HG03095 (cell line): Measurements from ENCODE around the gene RSPH6A.
A peak's percentile ranks its signal among the peaks of the same experiment; 100 is the strongest.

ENCODE experiments used
- ATAC-seq: cut with Tn5 transposase; IDR thresholded peaks from one replicate; pipeline ENCODE4 v1.9.1; 2021; ENCODE audit warnings: moderate library complexity; ENCODE audit not compliant: unreplicated experiment

RSPH6A gene

DNA sequence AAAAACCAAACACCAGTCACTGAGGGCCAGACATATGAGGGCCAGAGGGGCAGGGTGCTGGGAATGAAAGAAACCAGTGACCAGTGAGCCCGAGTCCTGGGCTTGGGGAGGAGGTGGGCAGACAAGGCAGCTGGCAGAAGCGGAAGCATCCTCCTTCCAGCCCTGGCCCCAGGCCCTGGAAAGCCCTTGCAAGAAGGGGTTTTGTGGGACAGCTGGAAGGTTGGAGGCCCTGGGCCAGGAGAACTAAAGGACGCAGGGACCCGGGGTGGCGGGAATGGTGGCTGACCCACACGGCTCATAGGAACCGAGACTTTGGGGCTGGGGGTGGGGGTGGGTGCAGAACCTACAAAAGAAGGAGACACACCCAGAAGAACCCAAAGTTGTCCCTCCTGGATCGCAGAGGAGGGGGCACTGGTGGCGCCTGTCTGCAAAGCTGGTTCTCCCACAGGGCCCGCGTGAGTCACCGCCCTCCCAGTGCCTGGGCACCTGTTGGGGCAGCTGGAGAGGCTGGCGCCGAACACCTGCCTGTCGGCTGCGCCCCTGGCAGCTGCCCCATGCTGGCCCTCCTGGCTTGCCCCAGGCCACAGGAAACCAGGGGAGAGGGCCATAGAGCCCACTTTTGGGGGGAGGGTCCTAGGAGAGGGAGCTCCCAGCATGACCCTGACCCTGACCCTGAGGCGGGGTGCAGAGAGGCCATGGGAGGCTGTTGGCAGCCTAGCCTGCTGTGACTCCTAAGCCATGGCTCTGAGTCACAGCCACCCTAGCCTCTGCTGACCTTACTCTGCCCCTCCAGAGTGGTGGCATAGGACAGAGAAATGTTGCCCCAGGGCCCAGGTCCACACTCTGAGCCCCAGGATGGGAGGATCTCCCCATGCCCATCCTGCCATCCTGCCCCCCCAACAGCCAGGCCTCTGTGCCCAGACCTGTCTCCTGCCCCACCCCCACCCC is 33.6 kb downstream of the RSPH6A start:
- ATAC-seq: no peak

DNA sequence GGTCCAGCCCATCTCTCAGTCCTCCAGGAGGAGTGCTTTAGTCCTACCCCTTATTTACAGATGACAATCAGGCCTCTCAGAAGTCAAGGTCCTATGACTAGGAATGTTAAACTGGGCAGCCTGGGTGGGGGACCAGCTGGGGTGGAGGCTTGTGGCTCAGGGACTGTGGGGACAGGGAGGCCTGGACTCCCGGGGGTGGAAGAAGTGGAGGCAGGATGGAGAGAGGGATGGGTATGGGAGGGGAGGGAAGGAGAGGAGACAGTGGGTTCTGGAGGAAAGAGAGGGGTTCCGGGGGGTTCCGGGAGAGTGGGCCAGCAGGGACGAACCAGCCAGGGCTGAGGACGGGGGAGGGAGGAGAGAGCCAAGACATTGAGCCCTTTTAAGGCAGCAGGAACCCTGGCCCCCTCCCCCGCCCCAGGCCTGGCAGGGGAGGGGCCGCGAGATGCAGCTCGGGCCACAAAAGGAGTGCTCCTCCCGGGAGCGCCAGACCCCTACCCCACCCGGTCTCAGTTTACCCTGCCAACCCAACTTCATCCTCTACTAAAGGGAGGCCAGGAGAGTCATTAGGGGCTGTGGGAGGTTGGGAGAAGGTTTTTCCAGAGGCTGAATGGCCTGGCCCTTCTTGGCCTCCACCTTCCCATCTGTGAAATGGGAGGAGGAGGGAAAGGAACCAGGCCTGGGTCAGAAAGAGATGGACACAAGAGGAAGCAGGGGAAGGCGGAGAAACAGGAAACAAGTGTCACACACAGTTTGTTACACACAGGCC is 34.5 kb downstream of the RSPH6A start:
- ATAC-seq: no peak

DNA sequence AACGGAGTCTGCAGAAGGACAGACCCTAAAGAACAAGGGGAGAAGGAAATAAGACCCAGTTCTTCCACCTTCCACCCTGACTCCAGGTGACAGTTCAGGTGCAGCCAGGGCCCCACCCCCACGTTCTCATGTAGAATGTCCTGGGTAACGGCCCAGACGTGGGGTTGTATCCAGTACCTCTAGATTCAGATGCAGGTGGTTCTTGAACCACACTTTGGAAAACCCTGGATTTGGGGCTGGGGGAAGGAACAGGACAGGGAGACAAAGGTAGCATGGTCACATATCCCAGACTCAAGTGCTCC is 35.0 kb downstream of the RSPH6A start:
- ATAC-seq: no peak

DNA sequence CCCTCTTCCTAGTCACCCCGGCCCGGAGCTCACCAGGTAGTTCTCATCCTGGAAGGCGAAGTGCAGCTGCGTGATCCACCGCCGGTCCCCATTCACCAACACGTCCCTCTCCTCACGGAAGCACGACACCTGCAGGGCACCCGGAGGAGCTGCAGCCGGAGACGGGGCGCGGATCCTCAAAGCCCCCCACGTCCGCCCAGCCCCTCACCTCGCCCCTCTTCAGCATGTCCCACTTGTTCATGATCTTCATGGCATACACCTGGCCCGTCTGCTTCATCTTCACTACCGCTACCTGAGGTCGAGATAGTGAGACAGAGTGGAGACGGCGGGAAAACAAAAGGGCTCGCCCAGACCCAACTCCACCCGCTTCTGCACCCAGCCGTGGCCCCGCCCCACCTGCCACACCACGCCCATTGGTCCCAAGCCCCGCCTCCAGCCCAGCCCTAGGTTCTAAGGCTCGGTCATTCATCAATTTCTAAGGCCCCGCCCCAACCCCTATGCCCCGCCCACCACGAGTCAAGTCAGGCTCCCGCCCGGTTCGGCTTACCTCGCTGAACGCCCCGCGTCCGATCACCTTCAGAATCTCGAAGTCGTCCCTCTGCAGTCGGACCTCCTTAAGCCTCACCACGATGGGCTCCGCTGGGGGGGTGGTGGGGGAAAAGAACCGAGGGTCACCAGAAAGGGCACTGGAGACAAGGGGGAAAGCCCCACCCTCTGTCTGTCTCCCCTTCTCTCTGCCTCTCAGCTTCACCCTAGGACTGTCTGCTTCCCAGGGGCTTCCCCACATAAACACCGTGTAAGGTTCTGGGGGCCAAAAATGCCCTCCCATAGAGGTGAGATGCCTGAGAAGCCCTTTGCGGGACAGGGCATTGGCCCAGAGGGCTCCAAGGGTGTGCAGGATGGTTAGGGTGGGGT is 35.6 kb downstream of the RSPH6A start:
- peak; percentile 62 for ATAC-seq

DNA sequence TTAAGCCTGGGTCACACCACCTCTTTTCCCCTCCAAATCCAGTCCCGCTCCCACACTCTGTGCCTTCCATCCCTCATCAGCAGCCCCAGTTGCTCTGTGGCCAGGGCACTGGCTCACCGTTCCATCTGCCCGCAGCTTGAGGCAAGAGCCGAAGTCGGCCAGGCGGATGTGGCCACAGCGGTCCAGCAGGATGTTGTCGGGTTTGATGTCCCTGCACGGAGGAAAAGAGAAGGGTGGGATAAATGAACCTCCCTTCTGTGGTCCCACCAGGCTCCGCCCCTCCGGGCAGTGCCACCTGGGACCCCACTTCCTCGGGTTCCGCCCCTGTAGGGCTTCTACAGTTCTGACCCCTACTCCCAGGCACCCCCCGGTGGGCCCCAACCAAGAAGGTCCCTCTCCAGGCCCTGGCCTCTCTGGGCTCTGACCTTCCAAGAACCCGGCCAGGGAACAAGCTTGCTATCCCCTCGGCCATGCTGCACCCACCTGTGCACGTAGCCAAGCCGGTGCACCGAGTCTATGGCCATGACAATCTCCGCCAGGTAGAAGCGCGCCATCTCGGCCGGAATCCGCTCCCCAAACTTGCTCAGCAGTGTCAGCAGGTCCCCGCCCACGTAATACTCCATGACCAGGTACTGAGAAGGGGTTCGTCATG is 37.0 kb downstream of the RSPH6A start:
- no peak for ATAC-seq

DNA sequence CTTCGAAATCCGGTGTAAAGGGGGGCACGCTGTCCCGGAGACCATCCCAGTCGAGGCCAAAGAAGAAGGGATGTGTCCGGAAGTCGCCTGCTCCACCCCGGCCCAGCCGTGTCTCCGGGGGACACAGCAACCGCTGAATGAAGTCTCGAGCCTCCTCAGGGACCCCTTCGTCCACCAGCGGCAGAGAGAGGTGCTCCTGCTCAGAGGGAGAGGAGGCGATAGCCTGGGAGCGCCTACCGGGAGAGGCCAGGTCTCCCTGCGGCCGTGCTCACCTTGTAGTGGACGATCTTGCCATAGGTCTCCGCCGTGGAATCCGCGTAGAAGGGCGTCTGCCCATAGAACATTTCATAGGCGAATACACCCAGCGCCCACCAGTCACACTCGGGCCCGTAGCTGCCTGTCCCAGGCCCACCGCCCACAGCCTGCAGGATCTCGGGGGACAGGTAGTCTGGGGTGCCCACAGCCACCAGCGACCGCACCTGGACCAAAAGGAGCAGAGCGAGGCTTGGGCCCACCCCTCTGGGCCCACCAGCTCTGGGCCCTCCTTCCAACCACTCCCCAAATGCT is 37.6 kb downstream of the RSPH6A start:
- ATAC-seq: no peak

DNA sequence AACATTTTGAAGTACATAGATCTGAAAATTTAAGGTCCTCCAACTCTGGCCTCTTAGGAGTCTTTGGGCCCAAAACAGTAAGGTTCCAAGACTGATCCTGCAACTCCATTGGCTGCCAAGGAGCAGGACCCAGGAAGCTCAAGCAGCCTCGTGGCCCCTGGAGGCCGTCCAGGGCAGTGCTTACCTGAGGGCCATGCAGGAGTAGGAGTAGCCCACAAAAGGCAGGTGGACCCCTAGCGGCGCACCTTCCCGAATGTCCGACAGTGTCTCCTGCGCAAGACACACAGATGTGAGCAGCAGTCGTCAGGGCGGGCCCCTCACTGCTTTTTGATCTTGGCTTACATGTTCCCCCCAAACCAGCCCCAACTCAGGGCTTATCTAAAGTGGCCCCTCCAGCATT is 40.3 kb downstream of the RSPH6A start:
- no peak for ATAC-seq

DNA sequence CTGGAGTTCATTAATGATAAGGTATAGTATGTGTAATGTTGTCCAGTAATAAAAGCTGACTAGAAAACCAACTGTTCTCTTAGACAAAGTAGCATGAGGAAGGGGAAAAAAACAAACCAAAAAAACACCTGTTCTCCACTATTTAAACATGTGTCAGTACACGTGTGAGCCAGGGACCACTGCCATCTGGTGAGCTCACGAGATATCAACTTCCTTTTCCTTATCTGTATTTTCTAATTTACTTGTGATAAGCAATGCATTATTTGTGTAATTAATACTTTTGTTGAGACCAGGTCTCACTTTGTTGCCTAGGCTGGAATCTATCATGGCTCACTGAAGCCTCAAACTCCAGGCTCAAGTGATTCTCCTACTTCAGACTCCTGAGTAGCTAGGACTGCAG is 41.7 kb downstream of the RSPH6A start:
- no peak for ATAC-seq

DNA sequence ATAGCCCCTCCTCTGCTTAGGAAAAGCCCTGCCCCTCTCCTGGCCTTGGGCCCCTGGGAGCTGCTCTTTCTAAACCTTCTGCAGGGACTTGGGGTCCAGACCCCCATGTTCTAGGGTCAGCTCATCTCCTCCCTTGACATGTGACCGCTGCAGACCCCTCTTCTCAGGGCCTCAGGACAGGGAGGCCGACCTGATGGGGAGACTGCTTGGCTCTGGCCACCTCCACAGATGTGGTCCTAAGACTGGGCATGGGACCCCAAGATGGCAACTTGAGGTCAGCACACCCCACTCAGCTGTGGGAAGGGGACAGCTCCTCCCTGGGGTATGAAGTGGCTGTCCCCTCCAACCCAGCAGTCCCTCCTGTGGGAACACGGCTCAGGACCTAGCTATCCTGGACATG is 42.2 kb downstream of the RSPH6A start:
- no peak for ATAC-seq

DNA sequence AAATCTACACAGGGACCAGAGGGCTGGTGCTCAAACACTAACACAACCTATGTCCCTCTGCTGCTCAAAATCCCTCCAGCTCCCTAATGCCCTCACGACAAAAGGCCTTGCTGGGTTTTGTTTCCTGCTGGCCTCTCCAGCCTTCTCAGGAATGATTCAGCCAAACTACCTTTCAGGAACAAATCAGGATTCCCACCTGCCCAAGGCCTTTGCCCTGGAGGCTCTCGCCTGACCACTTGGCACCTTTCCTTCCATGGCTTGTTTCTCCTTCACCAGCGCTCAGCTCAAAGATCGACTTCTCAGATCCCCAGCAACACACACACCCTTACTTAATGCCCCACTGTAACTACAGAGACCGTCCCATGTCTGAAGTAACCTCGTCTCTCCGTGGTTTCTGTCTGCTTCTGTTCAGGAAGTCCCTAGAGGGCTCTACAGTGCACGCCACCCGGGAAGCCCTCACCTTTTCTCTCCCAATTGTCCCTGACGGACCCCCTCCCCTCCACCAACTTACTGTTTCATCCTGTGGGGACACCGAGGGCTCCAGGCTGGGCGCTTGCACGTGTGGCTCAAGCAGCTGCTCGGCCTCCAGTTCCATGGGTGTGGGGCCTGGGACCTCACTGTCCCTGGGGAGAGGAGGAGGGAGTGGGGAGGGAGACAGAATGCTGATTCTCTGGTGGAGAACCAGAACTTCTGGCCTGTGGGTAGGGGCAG is 42.8 kb downstream of the RSPH6A start:
- no peak for ATAC-seq

DNA sequence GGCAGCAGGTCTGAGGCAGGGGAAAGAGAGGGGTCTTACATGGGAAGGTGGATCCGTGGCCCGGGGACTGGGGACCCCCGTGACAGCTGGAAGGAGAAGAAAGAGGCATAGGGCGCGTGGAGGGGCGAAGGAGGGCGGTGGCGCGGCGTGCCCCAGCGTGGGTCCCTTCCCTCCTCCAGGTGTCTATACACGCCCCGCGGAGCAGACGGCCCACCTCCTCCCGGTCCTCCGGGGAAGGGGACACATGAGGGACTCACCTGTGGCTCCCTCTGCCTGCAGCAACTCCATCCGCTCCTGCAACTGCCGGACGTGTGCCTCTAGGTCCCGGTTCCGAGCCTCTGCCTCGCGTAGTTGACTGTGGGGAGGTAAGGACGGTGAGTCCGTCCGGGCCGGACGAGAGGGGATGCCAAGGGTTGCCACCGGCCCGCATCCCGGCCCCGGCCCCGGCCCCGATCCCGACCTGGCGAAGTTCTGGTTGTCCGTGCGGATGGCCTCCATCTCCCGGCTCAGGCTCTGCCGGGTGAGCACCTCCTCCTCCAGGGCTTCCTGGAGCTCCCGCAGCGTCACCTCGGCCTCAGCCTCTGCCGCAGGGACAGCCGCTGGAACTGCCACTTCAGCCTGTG is 43.7 kb downstream of the RSPH6A start:
- ATAC-seq: no peak

DNA sequence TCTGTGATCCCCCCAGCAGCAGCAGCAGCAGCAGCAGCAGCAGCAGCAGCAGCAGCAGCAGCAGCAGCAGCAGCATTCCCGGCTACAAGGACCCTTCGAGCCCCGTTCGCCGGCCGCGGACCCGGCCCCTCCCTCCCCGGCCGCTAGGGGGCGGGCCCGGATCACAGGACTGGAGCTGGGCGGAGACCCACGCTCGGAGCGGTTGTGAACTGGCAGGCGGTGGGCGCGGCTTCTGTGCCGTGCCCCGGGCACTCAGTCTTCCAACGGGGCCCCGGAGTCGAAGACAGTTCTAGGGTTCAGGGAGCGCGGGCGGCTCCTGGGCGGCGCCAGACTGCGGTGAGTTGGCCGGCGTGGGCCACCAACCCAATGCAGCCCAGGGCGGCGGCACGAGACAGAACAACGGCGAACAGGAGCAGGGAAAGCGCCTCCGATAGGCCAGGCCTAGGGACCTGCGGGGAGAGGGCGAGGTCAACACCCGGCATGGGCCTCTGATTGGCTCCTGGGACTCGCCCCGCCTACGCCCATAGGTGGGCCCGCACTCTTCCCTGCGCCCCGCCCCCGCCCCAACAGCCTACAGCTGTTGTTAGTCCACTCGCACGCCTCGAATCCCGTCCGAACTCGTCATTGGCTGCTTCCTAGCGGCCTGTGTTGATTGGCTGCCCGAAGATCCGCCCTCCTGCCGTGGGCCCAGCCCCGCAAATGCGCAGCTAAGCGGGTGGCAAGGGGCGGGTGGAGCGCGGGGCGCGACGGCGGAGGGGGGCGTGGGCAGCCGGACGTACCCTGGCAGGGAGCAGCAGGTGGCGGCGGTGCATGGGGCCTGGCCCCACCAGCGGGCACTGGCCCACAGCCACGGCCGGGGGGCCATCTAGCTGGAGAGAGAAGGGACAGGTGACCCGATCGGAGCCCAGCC is 44.7 kb downstream of the RSPH6A start:
- ATAC-seq: peak; percentile 41

DNA sequence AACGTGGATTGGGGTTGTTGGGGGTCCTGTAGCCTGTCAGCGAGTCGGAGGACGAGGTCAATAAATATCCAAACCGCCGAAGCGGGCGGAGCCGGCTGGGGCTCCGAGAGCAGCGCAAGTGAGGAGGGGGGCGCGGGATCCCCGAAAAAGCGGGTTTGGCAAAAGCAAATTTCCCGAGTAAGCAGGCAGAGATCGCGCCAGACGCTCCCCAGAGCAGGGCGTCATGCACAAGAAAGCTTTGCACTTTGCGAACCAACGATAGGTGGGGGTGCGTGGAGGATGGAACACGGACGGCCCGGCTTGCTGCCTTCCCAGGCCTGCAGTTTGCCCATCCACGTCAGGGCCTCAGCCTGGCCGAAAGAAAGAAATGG is 45.3 kb downstream of the RSPH6A start:
- no peak for ATAC-seq

DNA sequence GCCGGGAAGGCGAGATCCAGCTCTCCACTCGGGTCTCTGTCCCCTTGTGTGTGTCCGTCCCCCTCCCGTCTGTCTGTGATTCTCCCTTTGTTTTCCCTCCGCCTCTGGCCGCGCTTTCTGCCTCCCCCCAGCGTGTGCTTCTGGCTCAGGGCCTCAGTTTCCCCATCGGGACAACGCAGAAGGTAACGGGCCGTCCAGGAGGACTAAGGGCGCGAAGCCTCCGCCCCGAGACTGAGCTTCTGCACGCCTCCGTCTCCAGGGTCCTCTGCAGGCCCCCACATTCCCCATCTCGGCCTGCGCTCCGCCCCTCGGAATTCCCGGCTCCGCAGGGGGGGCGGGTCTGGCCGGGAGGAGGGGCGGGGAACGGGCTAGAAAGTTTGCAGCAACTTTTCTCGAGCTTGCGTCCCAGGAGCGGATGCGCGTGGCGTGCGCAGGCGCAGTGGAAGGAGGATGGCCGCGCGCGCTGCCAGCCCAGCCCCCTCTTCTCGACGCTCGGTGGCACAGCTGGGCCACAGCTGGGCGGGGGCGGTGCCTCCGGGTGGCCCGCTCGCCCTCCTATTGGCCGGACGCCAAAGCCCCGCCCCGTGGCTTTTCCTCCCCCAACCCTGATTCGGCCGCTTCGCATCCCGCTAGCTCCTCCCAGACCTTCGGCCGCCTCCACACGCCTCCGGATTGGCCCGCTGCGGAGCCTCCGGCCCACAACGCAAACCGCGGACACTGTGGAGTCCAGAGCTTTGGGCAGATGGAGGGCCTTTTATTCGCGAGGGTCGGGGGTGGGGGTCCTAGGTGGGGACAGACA is 45.9 kb downstream of the RSPH6A start, which contains the start of gene SIX5:
TSS of gene SIX5 (minus strand) at position 269 of the 799 bp plus-strand sequence. CDS start 408 bp downstream, outside the sequence.
- peak; percentile 36 for ATAC-seq

DNA sequence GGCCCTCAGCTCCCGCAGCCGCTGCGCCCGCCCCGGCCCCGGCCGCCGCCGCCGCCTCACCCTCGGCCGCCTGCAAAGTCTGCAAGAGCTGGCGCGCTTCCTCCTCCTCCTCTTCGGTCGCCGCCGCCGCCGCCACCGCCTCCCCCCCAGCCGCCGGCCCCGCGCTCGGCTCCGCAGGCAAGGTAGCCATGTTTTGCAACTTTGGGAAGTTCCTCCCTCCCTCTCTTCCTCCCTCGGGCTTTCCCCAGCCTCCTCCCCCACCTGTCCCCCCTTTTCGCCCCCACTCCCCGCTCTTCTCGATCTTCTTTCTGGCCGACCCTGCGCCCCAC is 46.5 kb downstream of the RSPH6A start:
- no peak for ATAC-seq

DNA sequence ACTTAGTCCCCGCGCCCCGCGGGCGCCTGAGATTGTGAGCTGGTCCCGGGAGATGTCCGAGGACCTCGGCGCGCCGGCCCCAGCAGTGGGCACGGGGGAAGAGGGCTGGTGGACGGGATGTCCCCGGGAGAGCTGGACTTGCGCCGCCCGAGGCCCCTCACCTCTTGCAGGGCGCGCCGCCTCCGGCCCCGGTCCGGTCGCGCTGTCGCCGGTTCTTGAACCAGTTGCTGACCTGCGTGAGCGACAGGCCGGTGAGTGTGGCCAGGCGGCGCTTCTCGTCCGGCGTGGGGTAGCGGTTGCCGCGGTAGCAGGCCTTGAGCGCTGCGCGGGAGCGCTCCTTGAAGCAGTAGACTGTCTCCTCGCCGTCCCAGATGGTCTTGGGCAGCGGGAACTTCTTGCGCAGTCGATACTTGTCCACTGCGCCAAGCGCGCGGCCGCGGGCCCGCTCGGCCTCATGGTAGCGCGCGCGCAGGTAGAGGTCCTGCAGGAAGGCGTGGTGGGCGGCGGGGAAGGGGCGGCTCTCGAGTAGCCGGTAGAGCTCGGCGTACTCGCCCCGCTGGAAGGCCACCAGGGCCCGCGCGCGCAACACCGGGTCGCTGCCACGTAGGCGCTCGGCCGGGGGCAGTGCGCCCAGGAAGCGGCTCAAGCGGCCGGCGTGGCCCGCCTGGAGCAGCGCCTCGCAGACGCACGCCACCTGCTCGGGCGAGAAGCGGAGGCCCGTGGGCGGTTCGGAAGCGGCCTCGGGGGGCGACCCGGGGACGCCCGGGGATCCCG is 47.0 kb downstream of the RSPH6A start:
- no peak for ATAC-seq

DNA sequence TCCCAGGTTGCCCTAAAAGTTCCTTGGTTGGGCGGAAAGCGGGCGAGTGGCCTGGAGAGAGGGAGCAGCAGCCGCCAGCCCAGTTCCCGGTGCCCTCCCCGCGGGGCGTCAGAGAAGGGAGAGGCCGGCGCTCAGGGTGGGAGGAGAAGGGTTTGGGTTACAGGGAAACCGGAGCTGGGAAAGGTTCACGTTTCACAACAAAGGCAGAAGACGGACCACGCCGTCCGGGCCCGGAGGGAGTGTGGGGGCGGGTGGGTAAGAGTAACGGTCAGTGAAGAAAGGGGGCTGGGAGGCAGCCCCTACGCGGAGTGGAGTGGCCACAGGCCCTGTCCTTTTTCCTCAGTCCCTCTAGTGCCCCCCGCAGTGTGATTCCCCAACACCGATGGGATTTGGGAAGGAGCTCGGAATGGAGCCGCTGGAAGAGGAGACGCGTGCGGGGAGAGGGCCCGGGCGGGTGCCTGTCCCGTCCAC is 47.7 kb downstream of the RSPH6A start:
- no peak for ATAC-seq
